SK-N-SH (cell line): ENCODE measurements around the gene THEM4. TPM values are rescaled to one million over a fixed set of nuclear protein-coding genes. Genes with fewer than 3 reads are reported as not detected.

Source experiments
- CTCF ChIA-PET: fragments of 300-600, 350-600 bp; formaldehyde crosslinking; extraction: SDS; loops from one replicate; lab custom pipeline; 2021; lab: Yijun Ruan, JAX
- POLR2A ChIA-PET: fragments of 350-600 bp; sonication (Branson Sonifier 250); formaldehyde crosslinking; extraction: SDS; loops from one replicate; lab custom pipeline; 2020; ENCODE audit warnings: antibody characterized with exemption, inconsistent platforms; lab: Yijun Ruan, JAX
- DNase-seq: peaks from one replicate; pipeline ENCODE4 v3.0.0; 2012
- H2AFZ ChIP-seq: fragments of 200-600 bp; sonication (generic); 2 replicates; pipeline ENCODE4 v1.8.1; 2016; ENCODE audit warnings: antibody characterized with exemption, mild to moderate bottlenecking, low read depth
- H3F3A ChIP-seq: fragments of 200-600 bp; sonication (generic); replicated peaks from 2 replicates; pipeline ENCODE3; 2016; ENCODE audit warnings: antibody characterized with exemption, mild to moderate bottlenecking; ENCODE audit not compliant: insufficient read depth
- H3K27ac ChIP-seq, 2 experiments: fragments of 200-500 bp in 1 of 2; fragments of 200-600 bp in 1 of 2; sonication (Bioruptor generic) in 1 of 2; sonication (generic), shearing (Covaris generic) in 1 of 2; 2 replicates each; pipeline versions ENCODE4 v1.5.1 to v1.6.1; 2014 to 2016; ENCODE audit warnings: low read depth in 2 of 2, inconsistent platforms in 1 of 2, low read length in 1 of 2, mild to moderate bottlenecking in 1 of 2, mixed read lengths in 1 of 2
- H3K27me3 ChIP-seq: fragments of 200-600 bp; sonication (generic), shearing (Covaris generic); 2 replicates; pipeline ENCODE4 v1.6.1; 2016; ENCODE audit warnings: mixed run types; ENCODE audit not compliant: insufficient read depth
- H3K36me3 ChIP-seq, 2 experiments: fragments of 200-500 bp in 1 of 2; fragments of 200-600 bp in 1 of 2; sonication (Bioruptor generic) in 1 of 2; sonication (generic) in 1 of 2; replicated peaks in 1 of 2; 2 replicates each; pipeline versions ENCODE3 to v1.5.1; 2014 to 2016; ENCODE audit warnings: low read length in 1 of 2, mild to moderate bottlenecking in 1 of 2; ENCODE audit not compliant: insufficient read depth in 2 of 2, control insufficient read depth in 1 of 2
- H3K4me1 ChIP-seq, 2 experiments: fragments of 200-500 bp in 1 of 2; fragments of 200-600 bp in 1 of 2; sonication (Bioruptor generic) in 1 of 2; sonication (generic), shearing (Covaris generic) in 1 of 2; 2 replicates each; pipeline versions ENCODE4 v1.5.1 to v1.6.1; 2014 to 2016; ENCODE audit warnings: low read depth in 1 of 2, low read length in 1 of 2, mixed run types in 1 of 2; ENCODE audit not compliant: insufficient read depth in 2 of 2, control insufficient read depth in 1 of 2
- H3K4me2 ChIP-seq: fragments of 200-600 bp; sonication (generic), shearing (Covaris generic); 2 replicates; pipeline ENCODE4 v1.6.1; 2017; ENCODE audit warnings: mixed run types
- H3K4me3 ChIP-seq, 2 experiments: fragments of 200-500 bp in 1 of 2; fragments of 200-600 bp in 1 of 2; sonication (Bioruptor generic) in 1 of 2; sonication (generic), shearing (Covaris generic) in 1 of 2; 2 replicates each; pipeline versions ENCODE4 v1.5.1 to v1.8.1; 2014 to 2016; ENCODE audit warnings: low read depth in 2 of 2, inconsistent platforms in 1 of 2, low read length in 1 of 2, mild to moderate bottlenecking in 1 of 2, mixed read lengths in 1 of 2, moderate library complexity in 1 of 2
- H3K79me2 ChIP-seq: fragments of 200-600 bp; sonication (generic); 2 replicates; pipeline ENCODE4 v1.8.1; 2017; ENCODE audit warnings: mild to moderate bottlenecking; ENCODE audit not compliant: insufficient read depth
- H3K9ac ChIP-seq: fragments of 200-600 bp; sonication (generic); 2 replicates; pipeline ENCODE4 v1.6.1; 2017; ENCODE audit warnings: mixed run types
- H3K9me2 ChIP-seq: fragments of 200-600 bp; sonication (generic); 2 replicates; pipeline ENCODE4 v1.6.1; 2017; ENCODE audit warnings: mixed run types
- H3K9me3 ChIP-seq: fragments of 200-600 bp; sonication (generic); 2 replicates; pipeline ENCODE4 v1.6.1; 2017; ENCODE audit warnings: mixed run types, mild to moderate bottlenecking, moderate library complexity
- H4K20me1 ChIP-seq: fragments of 200-600 bp; sonication (generic); 2 replicates; pipeline ENCODE4 v1.6.1; 2017; ENCODE audit warnings: mild to moderate bottlenecking, mixed run types; ENCODE audit not compliant: insufficient read depth
- CHD2 ChIP-seq: fragments of 150-350 bp; IDR thresholded peaks from 2 replicates; pipeline ENCODE4 v1.6.1; 2018; ENCODE audit warnings: low read length; ENCODE audit not compliant: partially characterized antibody
- ELF1 ChIP-seq: IDR thresholded peaks from 2 replicates; pipeline ENCODE4 v1.4.0; 2012
- FOXM1 ChIP-seq: IDR thresholded peaks from 2 replicates; pipeline ENCODE4 v1.4.0; 2012; ENCODE audit warnings: low read depth, mild to moderate bottlenecking
- GABPA ChIP-seq: IDR thresholded peaks from 2 replicates; pipeline ENCODE4 v1.4.0; 2012; ENCODE audit warnings: low read depth, mild to moderate bottlenecking
- GATA2 ChIP-seq: sonication (generic); formaldehyde crosslinking; IDR thresholded peaks from 2 replicates; pipeline ENCODE4 v1.5.0; 2020; ENCODE audit warnings: mild to moderate bottlenecking, missing genetic modification reagents
- JUND ChIP-seq: IDR thresholded peaks from 2 replicates; pipeline ENCODE4 v1.4.0; 2012
- MAX ChIP-seq: IDR thresholded peaks from 2 replicates; pipeline ENCODE4 v1.4.0; 2012; ENCODE audit warnings: low read depth
- MEF2A ChIP-seq: IDR thresholded peaks from 2 replicates; pipeline ENCODE4 v1.4.0; 2012; ENCODE audit warnings: low read depth, borderline replicate concordance
- MXI1 ChIP-seq: IDR thresholded peaks from 2 replicates; pipeline ENCODE4 v1.6.1; 2012; ENCODE audit warnings: mild to moderate bottlenecking, low read depth, low read length, improper control_type of control experiment
- NFIC ChIP-seq: IDR thresholded peaks from 2 replicates; pipeline ENCODE4 v1.4.0; 2012; ENCODE audit warnings: borderline replicate concordance
- NRF1 ChIP-seq: IDR thresholded peaks from 2 replicates; pipeline ENCODE4 v1.6.1; 2012; ENCODE audit warnings: low read depth, mild to moderate bottlenecking, low read length
- PBX3 ChIP-seq: IDR thresholded peaks from 2 replicates; pipeline ENCODE4; 2012
- RAD21 ChIP-seq: IDR thresholded peaks from 2 replicates; pipeline ENCODE4 v1.6.1; 2012; ENCODE audit warnings: mild to moderate bottlenecking, low read length
- RCOR1 ChIP-seq: fragments of 150-350 bp; IDR thresholded peaks from 2 replicates; pipeline ENCODE4 v1.6.1; 2017; ENCODE audit warnings: antibody characterized with exemption, low read length
- RFX5 ChIP-seq: IDR thresholded peaks from 2 replicates; pipeline ENCODE4 v1.6.1; 2012; ENCODE audit warnings: mild to moderate bottlenecking, improper control_type of control experiment, low read length
- TAF1 ChIP-seq: IDR thresholded peaks from 2 replicates; pipeline ENCODE4 v1.6.1; 2012; ENCODE audit warnings: low read depth, mild to moderate bottlenecking, low read length, moderate library complexity, borderline replicate concordance
- USF1 ChIP-seq: IDR thresholded peaks from 2 replicates; pipeline ENCODE4 v1.4.0; 2012; ENCODE audit warnings: low read depth, borderline replicate concordance
- WGBS: methylation state at CpG from one replicate; pipeline ENCODE4 v1.1.6; 2017; ENCODE audit warnings: low lambda C conversion rate; 5-methylcytosine and 5-hydroxymethylcytosine counted together
- polyA plus RNA-seq, 3 experiments: library from polyadenylated mRNA; depleted of rRNA; stranded (reverse); fragments of >200 nt; gene quantifications; 2 replicates each; pipeline ENCODE4 v1.2.3, GENCODE V29; 2012

The THEM4 gene
- polyA plus RNA-seq, 1 of the 3 experiments (the other 2 are of a cell fraction): 10.1 TPM

- TF ChIP-seq RAD21 (no peak), JUND (no peak), TAF1 (no peak), RCOR1 (no peak), NRF1 (no peak), NFIC (no peak), MAX (no peak), MXI1 (no peak), CHD2 (no peak), PBX3 (no peak), ELF1 (no peak), FOXM1 (no peak), GATA2 (CRISPR knock-in tag) (no peak), RFX5 (no peak), USF1 (no peak), GABPA (no peak)
- TF ChIP-seq, all 33 proteins: peak for 0
- H2AFZ ChIP-seq: no peak overlapping the region
- H3K9me2 ChIP-seq: no peaks in the 10 kb centered on the region
- no peak overlapping the region for H3K4me2 ChIP-seq
- no peaks in the 10 kb centered on the region; a peak in 1 of 4 replicates for H3K4me1 ChIP-seq
- peaks cover 3% of the 10 kb centered on the region; the same call in 1 of the 2 replicates for H3K79me2 ChIP-seq
- POLR2A ChIA-PET: interaction anchor here (1.5 kb wide), 1 partner anchor 10 kb away, joined by 6 read pairs; the partner anchor contains the start of gene THEM4
- 92% methylated on average over 2 of the region's 2 CpGs for WGBS
- H3K9ac ChIP-seq: no peak overlapping the region
- CTCF ChIA-PET: interaction anchor here (0.6 to 2.7 kb wide), 3 partner anchors 37 to 113 kb away, joined by 4 to 9 read pairs (median 5); no protein-coding TSS in a partner anchor
- no peaks in the 10 kb centered on the region for H4K20me1 ChIP-seq
- peaks cover 3% of the 10 kb centered on the region for H3F3A ChIP-seq
- no peak for DNase-seq
- H3K9me3 ChIP-seq: no peaks in the 10 kb centered on the region
- H3K27ac ChIP-seq: no peak overlapping the region
- H3K36me3 ChIP-seq: peaks cover 6 to 12% of the 10 kb centered on the region in 2 experiments
- H3K27me3 ChIP-seq: no peaks in the 10 kb centered on the region
- H3K4me3 ChIP-seq: no peak overlapping the region
Observed at GRCh38 chr1:151898519-151898991, 10.8 kb downstream of the THEM4 start.

- CTCF ChIA-PET: interaction anchor here (0.6 to 2.7 kb wide), 3 partner anchors 37 to 112 kb away, joined by 4 to 9 read pairs (median 5); no protein-coding TSS in a partner anchor
- DNase-seq: no peak
- 95% methylated on average over 7 of the region's 10 CpGs for WGBS
- H3K4me3 ChIP-seq: no peak overlapping the region
- no peak for TF ChIP-seq MEF2A
- TF ChIP-seq CHD2: no peak
- no peak for TF ChIP-seq FOXM1
- no peaks in the 10 kb centered on the region; a peak in 1 of 4 replicates for H3K4me1 ChIP-seq
- H3K27me3 ChIP-seq: no peaks in the 10 kb centered on the region
- H3K36me3 ChIP-seq: peaks cover 6 to 12% of the 10 kb centered on the region in 2 experiments
- H3K4me2 ChIP-seq: no peak overlapping the region
- no peak overlapping the region for H3K9ac ChIP-seq
- H3K9me2 ChIP-seq: no peaks in the 10 kb centered on the region
- no peak overlapping the region for H2AFZ ChIP-seq
- no peak overlapping the region for H3K27ac ChIP-seq
- H3F3A ChIP-seq: peaks cover 3% of the 10 kb centered on the region
- POLR2A ChIA-PET: interaction anchor here (1.5 kb wide), 1 partner anchor 11 kb away, joined by 6 read pairs; the partner anchor contains the start of gene THEM4
- peaks cover 3% of the 10 kb centered on the region; the same call in 1 of the 2 replicates for H3K79me2 ChIP-seq
- no peaks in the 10 kb centered on the region for H4K20me1 ChIP-seq
- no peaks in the 10 kb centered on the region for H3K9me3 ChIP-seq
Observed at GRCh38 chr1:151897991-151898431, 11.3 kb downstream of the THEM4 start.
